Pulmonary artery endothelial cell (primary cell): ENCODE data around the gene MAP3K7. TPM values are rescaled to one million over a fixed set of nuclear protein-coding genes. Genes with fewer than 3 reads are reported as not detected.

Experiments used
- DNase-seq: peaks from one replicate; pipeline ENCODE4 v3.0.0-alpha.2; 2011; ENCODE audit warnings: low read depth, low spot score
- total RNA-seq: library from RNA; depleted of rRNA; stranded (reverse); fragments of >200 nt; gene quantifications from 2 replicates; pipeline ENCODE4 v1.2.3, GENCODE V29; 2014

MAP3K7 gene
- 26.0 and 29.2 TPM in 2 replicates for total RNA-seq

DNA sequence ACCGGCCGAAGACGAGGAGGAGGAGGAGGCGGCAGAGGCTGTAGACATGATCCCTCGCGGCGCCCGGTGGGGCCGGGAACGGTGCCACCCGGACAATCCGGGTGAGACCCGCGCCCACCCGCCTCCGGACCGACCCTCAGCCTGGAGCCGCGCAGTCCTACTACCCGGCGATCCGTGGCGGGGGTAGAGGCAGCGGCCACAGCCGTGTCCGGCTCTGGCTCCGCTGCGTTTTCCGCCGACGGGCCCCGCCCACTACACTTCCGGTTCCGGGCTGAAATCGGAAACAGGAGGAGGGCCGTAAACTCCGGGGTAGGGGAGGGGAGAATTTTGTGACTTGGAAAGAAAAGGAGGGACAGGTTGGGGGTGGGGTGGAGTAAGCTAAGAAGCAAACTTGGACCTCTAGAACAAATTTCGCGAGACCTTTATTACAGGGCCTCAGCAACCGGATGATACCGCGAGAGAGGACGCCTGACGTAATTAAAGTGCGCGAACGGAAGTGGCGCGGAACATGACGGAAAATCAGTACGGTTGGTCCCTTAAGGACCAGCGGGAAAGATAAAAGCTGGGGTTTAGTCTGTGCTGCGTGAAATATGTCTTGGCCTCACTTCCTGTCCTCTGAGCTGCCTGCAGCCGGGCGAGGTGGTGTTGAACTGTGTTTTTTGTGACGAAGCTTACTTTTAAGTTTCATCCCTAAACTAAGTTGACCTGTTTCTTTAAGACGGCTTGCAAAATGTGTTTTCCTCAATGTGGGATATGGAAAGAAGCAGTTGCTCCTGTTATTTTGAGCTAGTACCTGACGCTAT, at the start of gene MAP3K7:
Gene MAP3K7 (minus strand): TSS at position 237 of the 803 bp plus-strand sequence. CDS start 189 bp downstream, at position 48.
- peak; percentile 80 for DNase-seq

DNA sequence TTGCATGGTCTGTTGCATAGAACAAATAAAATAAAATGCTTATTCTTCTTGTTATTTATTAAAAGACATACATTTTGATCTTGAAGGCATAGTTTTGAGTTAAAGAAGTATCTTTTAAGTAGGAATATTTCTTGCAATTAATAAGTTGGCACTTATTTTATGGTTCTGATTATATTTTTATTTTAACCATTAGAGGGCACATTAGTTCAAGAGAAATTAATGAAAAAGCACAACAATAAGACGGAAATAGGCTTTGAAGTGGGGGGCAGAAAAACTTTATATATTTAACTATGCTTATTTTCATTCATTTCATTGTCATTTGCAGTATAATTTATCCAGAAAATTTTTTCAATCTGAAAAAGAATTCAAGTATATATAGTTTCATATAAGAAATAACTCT, 44.2 kb upstream of the MAP3K7 start:
- DNase-seq: no peak

DNA sequence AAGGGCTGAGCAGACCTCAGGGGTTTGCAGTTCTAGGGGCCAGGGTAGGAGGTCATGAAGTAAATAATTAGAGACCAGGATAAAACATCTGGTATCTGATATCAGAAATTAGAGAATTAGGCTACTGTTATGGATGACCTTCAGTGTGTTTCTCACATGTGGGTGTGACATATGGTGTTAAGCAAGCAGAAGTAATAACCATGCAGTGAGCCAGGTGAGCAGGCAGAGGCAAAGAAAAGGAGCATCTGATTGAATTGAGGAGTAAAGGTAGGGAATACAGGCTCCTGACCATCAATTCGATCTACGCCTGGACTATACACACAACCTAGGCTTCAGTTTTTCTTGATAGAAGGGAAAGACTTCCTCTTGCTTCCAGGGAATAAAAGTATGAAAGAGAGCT, 34.7 kb upstream of the MAP3K7 start:
- DNase-seq: no peak

DNA sequence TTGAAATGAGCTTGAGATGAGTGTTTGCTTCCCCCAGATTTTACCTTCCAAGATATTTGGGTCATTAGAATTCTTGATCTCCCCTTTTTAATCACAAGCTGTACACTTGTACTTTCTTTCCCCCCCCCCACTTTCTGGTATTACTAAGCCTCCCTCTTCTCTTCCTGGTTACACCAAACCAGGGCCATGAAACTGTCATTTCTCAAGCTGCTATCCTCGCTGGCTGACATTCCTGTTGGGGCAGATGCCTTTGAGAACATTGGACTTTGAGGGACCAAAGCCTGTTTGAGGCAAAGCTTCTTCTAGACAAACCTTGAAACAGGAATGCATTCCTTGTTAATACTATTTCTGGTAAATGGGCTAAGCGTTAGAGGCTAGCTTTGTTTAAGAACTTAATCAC, 32.3 kb upstream of the MAP3K7 start:
- DNase-seq: no peak

DNA sequence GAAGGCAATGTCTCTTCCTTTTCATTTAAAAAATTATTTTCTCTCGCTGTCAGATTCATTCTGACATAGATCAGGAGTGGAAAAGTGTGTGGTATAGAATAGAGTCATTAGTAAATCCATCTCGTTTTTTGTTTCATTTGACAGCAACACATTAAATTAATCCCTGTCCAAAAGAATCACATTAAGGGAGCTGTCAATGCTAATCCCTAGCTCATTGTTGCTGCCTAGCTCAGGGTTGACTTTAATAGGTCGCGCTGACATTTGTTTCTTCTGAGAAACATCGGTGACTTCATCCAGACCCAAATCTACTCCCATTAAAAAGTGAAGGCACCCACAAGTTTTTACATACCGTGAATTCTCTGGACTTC, 25.4 kb upstream of the MAP3K7 start:
- no peak for DNase-seq

DNA sequence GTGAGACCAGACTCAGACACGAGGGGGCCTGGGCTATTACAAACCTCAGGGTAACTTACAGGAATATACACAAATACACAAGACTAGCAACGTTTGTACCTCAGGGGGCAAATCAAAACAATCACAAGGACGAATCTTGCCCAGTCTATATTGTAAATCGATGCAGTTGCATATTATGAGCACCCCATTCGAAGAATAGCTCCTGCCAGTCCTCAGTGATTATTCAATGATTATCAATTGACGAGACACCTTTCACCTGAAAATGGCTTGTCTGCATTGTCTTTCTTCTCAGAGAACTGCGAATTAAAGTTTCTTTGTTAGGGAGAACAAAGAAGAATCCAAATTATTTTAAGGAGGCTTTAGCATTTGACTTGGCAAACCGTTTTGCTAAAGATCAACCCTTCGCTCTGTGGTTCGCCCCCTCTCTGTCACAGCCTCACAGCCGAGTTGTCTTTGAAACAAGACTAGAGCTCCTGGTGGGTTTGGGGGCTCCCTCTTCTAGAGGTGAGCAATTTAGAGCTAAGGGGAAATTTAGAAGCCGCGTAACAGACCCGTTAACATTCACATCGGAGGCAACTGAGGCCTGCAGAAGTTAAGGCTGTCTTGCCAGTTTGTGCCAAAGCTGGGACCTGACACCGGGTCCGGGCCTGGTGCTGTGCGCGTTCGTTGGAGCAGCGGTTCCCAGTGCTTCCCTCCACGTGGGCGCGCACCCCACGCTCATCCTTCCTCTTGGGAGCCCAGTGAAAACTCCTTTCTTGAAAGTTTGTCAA, 24.9 kb upstream of the MAP3K7 start:
- no peak for DNase-seq

DNA sequence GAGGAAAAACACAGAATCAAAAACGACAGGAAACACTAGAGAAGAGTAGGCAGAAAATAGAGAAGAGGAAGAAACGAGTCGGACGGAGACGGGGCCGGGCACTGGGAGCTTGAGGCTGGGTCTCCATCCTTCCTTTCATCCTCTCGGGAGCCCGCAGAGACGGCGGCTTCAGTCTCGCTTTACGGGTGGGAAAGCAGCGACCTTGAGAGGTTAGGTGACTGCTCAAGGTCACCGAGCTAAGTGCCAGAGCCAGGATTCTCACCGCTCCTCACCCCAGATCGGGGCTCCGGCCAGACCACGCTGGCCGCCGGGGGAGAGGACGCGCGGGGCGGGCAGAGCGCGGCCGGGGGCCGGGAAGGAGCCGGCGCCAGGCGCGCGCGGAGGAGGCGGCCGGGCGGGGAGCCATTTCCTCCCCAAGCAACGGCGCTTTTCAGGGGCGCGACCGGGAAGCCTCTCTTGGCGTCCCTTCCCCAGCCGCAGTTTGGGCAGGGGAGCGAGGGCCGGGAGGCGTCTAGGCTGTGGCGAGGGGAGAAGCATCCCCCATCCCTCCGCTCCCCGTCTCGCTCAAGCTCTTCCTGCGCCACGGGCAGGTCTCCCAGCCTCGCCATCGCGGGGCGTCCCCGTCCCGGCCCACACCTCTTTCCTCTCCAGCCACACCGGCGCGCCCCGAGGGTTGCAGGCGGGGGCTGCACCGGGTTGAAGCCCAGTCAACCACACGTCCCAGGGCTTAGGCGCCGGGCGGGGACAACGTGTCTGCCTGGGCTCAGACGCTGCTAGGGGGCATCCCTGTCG, 24.1 kb upstream of the MAP3K7 start:
- no peak for DNase-seq

DNA sequence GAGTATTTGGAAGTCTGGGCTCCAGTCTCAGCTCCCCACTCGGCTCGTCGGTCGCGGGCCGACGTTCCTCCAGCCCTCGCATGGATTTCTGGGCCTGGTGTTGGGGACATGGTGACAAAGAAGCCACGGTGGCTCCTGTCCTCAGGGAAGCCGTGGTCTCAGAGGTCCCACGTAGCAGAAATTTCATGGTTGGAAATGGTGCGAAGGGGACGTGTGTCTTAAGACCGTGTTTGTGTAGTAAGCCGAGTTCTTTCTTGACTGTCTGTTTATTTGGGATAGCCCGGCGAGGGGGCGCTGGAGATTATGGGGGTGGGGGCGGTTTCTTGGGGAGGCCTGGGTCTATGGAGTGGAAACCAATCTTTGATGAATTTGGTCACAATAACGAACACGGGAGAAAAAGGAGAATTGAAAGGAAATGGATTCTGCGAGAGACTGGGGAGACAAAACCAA, 23.5 kb upstream of the MAP3K7 start:
- DNase-seq: no peak

DNA sequence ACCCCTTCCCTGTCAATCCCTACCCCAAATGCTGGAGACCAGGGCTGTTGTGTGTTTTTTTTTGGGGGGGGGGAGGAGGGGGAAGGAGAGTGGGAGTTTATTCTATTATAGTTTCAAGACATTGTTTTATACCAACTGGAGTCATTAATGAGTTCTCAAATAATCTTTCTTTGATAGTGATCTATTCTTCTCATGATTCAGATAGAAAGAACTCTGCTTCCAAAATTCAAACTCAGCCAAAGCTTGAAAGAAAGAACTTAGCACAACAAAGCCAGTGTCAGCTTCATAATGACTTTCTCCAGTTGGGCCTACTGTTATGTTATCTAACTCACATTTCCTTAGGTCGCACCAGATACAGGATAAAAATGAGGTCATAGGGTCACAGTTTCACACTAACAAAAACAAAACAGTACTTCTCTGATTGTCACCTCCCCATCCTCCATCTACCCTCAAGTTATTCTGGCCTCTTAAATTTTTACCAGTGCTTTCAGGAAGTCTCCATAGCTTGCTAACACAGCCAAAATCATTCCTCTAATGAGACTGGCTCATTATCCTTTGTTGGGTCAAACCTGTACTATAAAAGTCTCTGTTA, 19.0 kb upstream of the MAP3K7 start:
- DNase-seq: no peak

DNA sequence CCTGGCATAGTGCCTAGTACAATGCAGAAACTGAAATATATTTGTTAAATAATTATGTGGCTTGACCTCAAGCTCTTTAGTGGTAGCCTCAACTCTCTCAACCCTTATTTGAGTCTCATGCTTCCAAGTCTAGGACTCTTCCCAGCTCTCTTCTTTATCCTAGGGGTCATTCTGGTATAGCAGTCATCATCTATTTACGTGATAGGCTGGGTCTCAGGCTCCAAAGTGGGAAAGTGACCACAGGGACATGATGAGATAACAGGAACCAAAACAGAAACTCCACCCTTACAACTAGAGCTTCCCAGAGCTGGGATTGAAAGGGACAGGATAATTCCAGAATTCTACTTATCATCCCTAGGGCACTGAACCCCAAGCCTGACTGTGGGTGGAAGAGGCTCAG, 17.7 kb upstream of the MAP3K7 start:
- no peak for DNase-seq

DNA sequence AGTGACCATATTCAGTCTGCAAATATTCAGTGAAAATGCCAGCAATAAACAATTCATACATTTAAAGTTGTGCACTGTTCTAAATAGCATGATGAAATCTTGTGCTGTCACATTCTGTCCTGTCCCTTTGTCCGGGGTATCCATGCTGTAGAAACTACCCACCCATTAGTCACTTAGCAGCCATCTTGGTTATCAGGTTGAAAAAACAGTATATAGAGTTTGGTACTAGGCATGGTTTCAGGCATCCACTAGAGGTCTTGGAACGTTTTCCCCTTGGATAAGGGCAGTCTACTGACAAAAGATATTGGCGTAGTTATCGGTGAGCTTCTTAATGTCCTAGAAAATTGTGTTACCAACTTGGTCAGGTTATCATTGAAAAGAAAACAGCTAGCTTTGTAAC, 12.3 kb upstream of the MAP3K7 start:
- no peak for DNase-seq

DNA sequence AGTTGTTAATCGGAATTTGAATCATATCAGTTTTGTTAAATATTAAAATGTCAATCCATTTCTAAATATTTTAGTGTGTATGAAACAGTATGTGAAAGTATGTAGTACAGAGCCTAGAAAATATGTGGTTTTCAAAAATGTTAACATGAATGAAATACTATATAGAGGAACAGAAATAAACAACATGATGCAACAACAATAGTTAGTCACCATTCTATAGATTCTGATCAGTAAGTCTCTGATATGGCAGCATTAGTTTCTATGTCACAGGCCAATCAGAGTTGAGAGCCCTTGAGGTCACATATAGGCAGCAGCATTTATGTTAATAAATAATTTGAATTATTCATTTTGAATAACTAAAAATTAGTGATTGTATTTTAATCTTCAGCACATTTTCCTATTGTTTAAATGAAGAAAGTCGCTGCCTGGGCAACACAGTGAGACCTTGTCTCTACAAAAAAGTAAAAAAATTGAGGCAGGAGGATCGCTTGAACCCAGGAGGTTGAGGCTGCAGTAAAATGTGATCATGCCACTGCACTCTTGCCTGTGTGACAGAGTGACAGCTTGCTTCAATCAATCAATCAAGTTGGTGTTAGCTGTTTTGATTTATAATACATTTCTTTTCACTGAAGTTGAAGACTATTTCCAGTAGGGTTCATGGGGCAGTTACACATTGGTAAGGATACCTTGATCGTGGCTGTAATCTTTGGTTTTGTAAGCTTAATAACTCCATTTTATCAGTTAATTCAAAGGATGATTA, 11.5 kb upstream of the MAP3K7 start:
- no peak for DNase-seq

DNA sequence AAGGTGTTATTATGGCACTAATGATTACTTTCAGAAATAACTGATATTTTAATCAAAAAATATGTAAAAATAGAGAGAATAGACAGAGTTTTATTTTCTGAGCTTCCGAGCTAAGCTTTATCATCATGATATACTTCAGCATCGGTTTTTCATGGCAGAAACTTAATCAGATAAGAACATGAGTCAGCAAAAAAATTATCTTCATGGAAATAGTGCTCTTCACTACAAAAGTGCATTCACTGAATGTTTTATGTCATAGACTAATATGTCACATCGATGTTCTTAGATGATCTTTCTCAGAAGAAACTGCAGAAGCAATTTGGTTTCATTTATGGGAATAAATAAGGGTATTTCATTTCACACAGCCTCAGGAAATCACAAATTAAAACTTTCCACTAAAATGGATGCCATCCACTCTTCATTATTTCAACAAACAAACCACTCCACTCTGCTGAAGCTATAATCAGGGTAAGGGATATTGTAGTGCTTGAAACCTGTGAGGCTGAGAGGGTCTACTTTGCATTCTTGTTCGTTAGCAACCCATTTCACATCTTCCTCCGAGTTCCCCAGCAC, 10.2 kb upstream of the MAP3K7 start:
- no peak for DNase-seq

DNA sequence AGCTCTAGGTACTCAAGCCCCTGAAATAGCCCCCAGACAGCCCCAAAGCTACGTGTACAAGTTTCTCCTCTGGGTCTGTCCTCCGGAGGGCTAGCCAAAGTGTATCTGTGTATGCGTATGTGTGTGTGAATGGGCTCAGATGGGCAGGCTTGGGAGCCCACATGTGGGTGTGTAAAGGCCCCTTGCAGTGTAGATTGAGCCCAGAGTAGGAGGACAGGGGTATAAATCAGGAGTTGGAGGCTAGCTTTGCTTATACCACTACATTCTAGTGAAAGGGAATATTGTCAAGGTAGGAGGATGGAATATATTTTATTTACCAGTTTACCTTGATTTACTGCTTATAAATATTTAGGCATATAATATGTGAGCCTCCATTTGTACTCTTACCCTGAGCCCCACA, 9.0 kb upstream of the MAP3K7 start:
- no peak for DNase-seq

DNA sequence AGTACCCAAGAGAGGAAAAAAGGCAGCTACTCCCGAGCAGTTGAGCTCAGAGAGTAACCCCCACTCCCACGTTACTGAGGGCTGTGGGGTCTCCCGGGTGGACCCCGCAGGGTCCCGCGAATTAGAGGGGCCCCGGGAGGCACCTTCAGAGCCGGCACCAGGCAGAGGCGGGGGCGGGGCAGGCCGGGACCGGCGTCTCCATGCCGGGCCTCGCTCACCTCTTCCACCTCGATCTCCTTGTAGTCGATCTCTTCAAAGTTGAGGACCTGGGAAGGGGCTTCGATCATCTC, 381 bp downstream of the MAP3K7 start:
- DNase-seq: no peak

DNA sequence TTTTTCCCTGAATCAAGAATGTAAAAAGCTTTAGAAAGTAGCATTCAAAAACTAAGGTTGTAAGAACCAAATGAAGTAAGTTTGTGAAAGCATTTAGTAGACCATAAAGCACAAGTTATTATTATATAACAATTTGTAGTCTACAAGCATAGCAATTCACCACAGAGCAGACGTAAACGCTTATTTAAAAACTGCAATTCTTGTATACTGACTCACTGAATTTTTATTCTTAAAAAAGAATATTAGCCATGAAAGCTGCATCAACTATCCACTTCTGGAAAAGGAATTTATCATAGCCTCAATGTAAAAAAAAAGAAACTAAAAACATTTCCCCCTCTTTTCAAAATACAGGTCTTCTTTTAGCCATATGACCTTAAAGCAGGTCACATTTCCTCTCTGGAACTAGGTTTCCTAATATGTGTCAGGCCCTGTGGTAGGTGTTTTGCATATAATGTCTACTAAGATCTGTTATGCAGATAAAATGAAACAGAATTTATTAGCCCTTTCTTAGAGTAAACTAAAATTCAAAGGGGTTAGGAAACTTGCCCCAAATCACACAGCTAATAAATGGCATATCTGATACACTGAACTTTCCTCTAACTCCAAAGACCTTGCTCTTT, 2.1 kb downstream of the MAP3K7 start:
- DNase-seq: no peak

DNA sequence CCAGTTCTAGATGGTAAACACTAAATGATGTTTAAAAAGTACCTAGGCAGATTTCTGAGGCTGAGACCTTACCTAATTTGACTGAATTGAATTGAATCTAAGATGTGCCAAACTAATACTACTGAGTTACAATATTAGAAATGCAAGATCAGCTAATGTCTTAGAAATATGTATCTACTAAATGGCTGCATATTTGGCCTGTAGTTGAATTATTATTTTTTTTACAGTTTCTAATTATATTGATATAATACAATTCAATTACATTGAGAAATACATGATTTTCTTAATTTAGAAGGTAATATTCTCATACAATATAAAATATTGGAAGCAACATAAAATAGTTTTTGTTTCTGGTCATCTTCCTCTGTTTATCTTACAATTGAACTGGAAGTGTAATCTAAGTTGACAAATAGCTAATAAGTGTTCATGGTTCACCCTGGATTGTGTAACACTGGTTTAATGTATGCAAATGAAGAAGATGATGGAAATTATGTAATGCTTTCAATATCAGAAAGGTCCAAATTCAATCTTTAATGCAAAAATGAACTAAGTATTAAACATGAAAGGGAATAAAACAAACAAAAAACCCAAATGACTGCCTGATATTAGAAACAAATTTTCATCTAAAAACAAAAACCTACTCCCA, 2.9 kb downstream of the MAP3K7 start:
- no peak for DNase-seq

DNA sequence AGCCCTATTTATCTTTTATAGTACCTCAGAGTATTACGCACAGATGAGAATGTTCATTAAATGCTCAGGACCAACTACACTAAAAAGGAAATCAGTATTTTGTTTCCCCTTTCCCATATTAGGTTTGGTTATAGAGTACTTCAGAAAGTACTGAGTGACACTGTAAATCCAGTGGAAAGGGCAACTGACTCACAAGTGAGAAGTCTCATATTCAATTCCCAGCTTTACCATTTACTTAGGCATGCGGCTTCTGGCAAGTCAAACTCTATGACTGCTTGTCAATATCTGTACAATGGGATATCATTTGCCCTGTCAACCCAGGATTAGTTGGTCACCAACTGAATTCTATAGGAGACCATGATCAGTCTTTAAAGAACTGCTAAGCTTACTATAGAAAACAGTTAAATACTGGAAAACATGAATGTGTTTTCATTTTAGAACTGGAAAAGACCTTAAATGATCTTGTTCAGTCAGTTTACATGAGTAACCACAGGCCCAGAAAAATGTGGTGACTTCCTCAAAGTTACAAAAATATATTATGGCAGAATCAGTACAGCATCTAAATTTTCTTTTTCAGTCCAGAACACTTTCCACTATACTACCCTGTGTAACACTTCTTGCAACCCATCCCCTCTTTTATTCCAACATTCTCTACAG, 3.6 kb downstream of the MAP3K7 start:
- no peak for DNase-seq

DNA sequence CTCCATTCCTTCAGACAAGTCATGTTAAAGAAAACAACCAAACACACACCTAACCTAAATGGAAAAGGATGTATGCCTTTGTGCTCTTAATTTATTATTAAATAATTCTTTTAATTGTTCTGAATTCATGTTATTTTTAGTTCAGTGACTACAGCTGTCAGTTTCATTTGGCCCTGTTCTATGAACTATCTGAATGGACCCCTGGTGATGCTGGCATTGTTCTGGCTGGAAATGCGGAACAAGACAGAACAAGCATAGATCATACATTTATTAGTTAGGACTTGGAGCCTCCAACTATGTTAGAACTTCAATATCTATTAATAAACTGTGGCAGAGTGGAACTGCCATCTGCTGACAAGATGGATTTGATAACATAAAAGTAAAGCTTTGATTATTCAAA, 5.7 kb downstream of the MAP3K7 start:
- DNase-seq: no peak
